DMS53 treated with DMSO at 0.1 percent for 48 hours (cell line): ENCODE measurements around the gene DIP2C.

Experiments
- DNase-seq: peaks from one replicate; lab custom pipeline; 2025; ENCODE audit not compliant: unreplicated experiment; lab: John Stamatoyannopoulos, UW

DIP2C gene

GRCh38 chr10:506451-507354 lies 182.8 kb downstream of the DIP2C start:
- no peak for DNase-seq

GRCh38 chr10:505419-505818 lies 184.0 kb downstream of the DIP2C start:
- DNase-seq: no peak

GRCh38 chr10:504806-505205 lies 184.7 kb downstream of the DIP2C start:
- no peak for DNase-seq

- no peak for DNase-seq
Measured at GRCh38 chr10:504121-504611, 185.3 kb downstream of the DIP2C start.

- no peak for DNase-seq
Measured at GRCh38 chr10:501596-501995, 187.9 kb downstream of the DIP2C start.

- no peak for DNase-seq
Measured at GRCh38 chr10:500876-501275, 188.6 kb downstream of the DIP2C start.

- no peak for DNase-seq
Measured at GRCh38 chr10:499991-500390, 189.5 kb downstream of the DIP2C start.

- no peak for DNase-seq
Measured at GRCh38 chr10:498760-499435, 190.6 kb downstream of the DIP2C start.

GRCh38 chr10:497898-498451 lies 191.5 kb downstream of the DIP2C start:
- DNase-seq: no peak

- no peak for DNase-seq
Measured at GRCh38 chr10:497289-497688, 192.2 kb downstream of the DIP2C start.

- DNase-seq: no peak
Measured at GRCh38 chr10:494556-494955, 194.9 kb downstream of the DIP2C start.

GRCh38 chr10:494149-494542 lies 195.3 kb downstream of the DIP2C start:
- DNase-seq: no peak

- DNase-seq: no peak
Measured at GRCh38 chr10:493391-494148, 195.9 kb downstream of the DIP2C start.

- DNase-seq: no peak
Measured at GRCh38 chr10:492836-493235, 196.6 kb downstream of the DIP2C start.

- DNase-seq: no peak
Measured at GRCh38 chr10:491667-492424, 197.6 kb downstream of the DIP2C start.

GRCh38 chr10:490891-491571 lies 198.4 kb downstream of the DIP2C start:
- no peak for DNase-seq

- DNase-seq: no peak
Measured at GRCh38 chr10:490256-490655, 199.2 kb downstream of the DIP2C start.

- DNase-seq: no peak
Measured at GRCh38 chr10:489330-489729, 200.1 kb downstream of the DIP2C start.

- DNase-seq: no peak
Measured at GRCh38 chr10:488933-489215, 200.6 kb downstream of the DIP2C start.
